Measurements from ENCODE around the gene MIOS. TPM values are rescaled to one million over a fixed set of nuclear protein-coding genes. Genes with fewer than 3 reads are reported as not detected.
A peak's percentile ranks its signal among the peaks of the same experiment; 100 is the strongest.

MIOS gene
- total RNA-seq, 6 experiments from 2014 or later = 30.2 to 39.0 (median 35.1) TPM

DNA sequence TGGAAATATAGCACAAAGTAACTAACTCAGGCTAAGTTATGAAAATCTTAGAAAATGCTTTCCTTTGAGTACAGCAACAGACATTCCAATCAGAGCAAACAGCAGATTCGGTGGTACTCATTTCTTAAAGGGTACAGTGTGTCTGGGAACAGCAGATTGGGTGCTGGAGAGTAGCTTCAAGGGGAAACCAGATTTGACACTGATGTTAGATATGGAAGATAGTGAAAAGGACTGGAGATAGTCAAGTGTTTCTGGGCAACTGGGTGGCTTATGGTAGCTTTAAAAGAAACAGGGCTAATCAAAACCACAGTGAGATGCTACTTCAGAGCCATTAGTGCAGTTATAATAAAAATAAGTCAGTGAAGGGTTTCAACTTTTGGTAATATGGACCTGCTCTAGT lies 61.8 kb downstream of the MIOS start:
- DNase-seq = no peak
- Mint-ChIP-seq H3K4me1 (ENCODE audit: low read depth) (no peaks in the 10 kb centered on the region), H3K27me3 (ENCODE audit: insufficient read depth) (peaks cover 3% of the 10 kb centered on the region; the same call in 1 of the 2 replicates), H3K27ac (no peak overlapping the region), H3K4me3 (no peak overlapping the region), H3K36me3 (ENCODE audit: low read depth) (peaks cover 5% of the 10 kb centered on the region), H3K9me3 (peaks cover 7% of the 10 kb centered on the region)
- TF ChIP-seq, protein P1, sequence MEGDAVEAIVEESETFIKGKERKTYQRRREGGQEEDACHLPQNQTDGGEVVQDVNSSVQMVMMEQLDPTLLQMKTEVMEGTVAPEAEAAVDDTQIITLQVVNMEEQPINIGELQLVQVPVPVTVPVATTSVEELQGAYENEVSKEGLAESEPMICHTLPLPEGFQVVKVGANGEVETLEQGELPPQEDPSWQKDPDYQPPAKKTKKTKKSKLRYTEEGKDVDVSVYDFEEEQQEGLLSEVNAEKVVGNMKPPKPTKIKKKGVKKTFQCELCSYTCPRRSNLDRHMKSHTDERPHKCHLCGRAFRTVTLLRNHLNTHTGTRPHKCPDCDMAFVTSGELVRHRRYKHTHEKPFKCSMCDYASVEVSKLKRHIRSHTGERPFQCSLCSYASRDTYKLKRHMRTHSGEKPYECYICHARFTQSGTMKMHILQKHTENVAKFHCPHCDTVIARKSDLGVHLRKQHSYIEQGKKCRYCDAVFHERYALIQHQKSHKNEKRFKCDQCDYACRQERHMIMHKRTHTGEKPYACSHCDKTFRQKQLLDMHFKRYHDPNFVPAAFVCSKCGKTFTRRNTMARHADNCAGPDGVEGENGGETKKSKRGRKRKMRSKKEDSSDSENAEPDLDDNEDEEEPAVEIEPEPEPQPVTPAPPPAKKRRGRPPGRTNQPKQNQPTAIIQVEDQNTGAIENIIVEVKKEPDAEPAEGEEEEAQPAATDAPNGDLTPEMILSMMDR (IDR thresholded peaks at IDR 0.05) = no peak

- Mint-ChIP-seq H3K4me1 (ENCODE audit: low read depth) (no peaks in the 10 kb centered on the region), H3K36me3 (ENCODE audit: low read depth) (peaks cover 5% of the 10 kb centered on the region), H3K4me3 (no peak overlapping the region), H3K27ac (no peak overlapping the region), H3K9me3 (peaks cover 7% of the 10 kb centered on the region), H3K27me3 (ENCODE audit: insufficient read depth) (peaks cover 3% of the 10 kb centered on the region; the same call in 1 of the 2 replicates)
- no peak for DNase-seq
- TF ChIP-seq, protein P1 (IDR thresholded peaks at IDR 0.05) = no peak
Measured at GRCh38 chr7:7630626-7631329, 64.1 kb downstream of the MIOS start.

- H3K4me3 Mint-ChIP-seq = peak overlapping the region; percentile 99
- DNase-seq = no peak
- peaks cover 28% of the 10 kb centered on the region for H3K4me1 Mint-ChIP-seq (ENCODE audit: low read depth)
- H3K27ac Mint-ChIP-seq = peak overlapping the region; percentile 81
- TF ChIP-seq, protein P1 (IDR thresholded peaks at IDR 0.05) = no peak
- H3K27me3 Mint-ChIP-seq (ENCODE audit: insufficient read depth) = no peaks in the 10 kb centered on the region
- peaks cover 5% of the 10 kb centered on the region; the same call in 1 of the 2 replicates for H3K36me3 Mint-ChIP-seq (ENCODE audit: low read depth)
- no peaks in the 10 kb centered on the region for H3K9me3 Mint-ChIP-seq
Measured at GRCh38 chr7:7639421-7639820, 72.7 kb downstream of the MIOS start.

DNA sequence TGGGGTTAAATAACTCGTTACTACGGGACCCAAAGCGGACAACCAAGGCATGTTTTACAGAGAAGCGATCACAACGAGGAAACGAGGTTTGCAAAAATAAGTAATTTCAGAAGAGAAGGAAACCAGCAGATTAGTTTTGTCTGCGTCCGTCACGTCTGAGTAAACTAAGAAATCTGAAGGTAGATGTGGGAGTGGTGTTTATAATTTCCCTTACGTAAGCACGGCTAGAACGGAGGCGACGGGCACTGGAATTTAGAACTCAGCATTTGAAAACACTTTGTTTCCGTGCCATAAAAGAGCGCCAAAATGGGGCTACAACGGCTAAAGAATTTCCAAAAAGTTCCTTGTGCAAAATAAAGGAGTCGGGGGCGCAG lies 73.2 kb downstream of the MIOS start:
- no peaks in the 10 kb centered on the region for H3K27me3 Mint-ChIP-seq (ENCODE audit: insufficient read depth)

GRCh38 chr7:7640221-7641128 lies 73.8 kb downstream of the MIOS start, which contains the start of gene UMAD1:
Gene UMAD1 (plus strand): TSS chr7:7640752. CDS start chr7:7673372, 32,620 bp downstream.
- TF ChIP-seq, protein P1 (IDR thresholded peaks at IDR 0.05) = no peak
- H3K27ac Mint-ChIP-seq = peak within 1 kb of the TSS; percentile 81
- no peaks in the 10 kb centered on the region for H3K27me3 Mint-ChIP-seq (ENCODE audit: insufficient read depth)
- peak within 1 kb of the TSS; percentile 99 for H3K4me3 Mint-ChIP-seq
- H3K9me3 Mint-ChIP-seq = no peaks in the 10 kb centered on the region
- peaks cover 28% of the 10 kb centered on the region for H3K4me1 Mint-ChIP-seq (ENCODE audit: low read depth)
- DNase-seq = peak; percentile 99
- H3K36me3 Mint-ChIP-seq (ENCODE audit: low read depth) = peaks cover 5% of the 10 kb centered on the region; the same call in 1 of the 2 replicates

More for the DNA sequence above, 73.2 kb downstream of the MIOS start:
- TF ChIP-seq, protein P1 (IDR thresholded peaks at IDR 0.05) = no peak
- peaks cover 28% of the 10 kb centered on the region for H3K4me1 Mint-ChIP-seq (ENCODE audit: low read depth)
- H3K4me3 Mint-ChIP-seq = peak overlapping the region; percentile 99
- H3K9me3 Mint-ChIP-seq = no peaks in the 10 kb centered on the region
- DNase-seq = peak; percentile 2
- H3K36me3 Mint-ChIP-seq (ENCODE audit: low read depth) = peaks cover 5% of the 10 kb centered on the region; the same call in 1 of the 2 replicates
- peak overlapping the region; percentile 81 for H3K27ac Mint-ChIP-seq
